ENCODE data around the gene IYD.
A peak's percentile ranks its signal among the peaks of the same experiment; 100 is the strongest.

IYD gene

GRCh38 chr6:150333585-150333941 is 35.2 kb upstream of the IYD start:
- Histone ChIP-seq H2BK15ac (replicated peaks; ENCODE audit: low read depth) (no peak overlapping the region), H3K27me3 (ENCODE audit: insufficient read depth, low read length, poor library complexity) (no peaks in the 10 kb centered on the region), H3K27ac (ENCODE audit: low read depth, low read length) (no peak overlapping the region), H3K9ac (ENCODE audit: low read length) (no peak overlapping the region), H4K8ac (ENCODE audit: low read depth, low read length) (no peak overlapping the region), H3K4me1 (ENCODE audit: control insufficient read depth, low read depth, low read length) (peaks cover 2% of the 10 kb centered on the region), H3K36me3 (ENCODE audit: control insufficient read depth, insufficient read depth, low read length) (no peaks in the 10 kb centered on the region), H2BK120ac (ENCODE audit: low read depth, low read length) (no peak overlapping the region), H2AK5ac (ENCODE audit: low read length) (no peak overlapping the region), H3K23ac (ENCODE audit: low read length) (no peak overlapping the region), H3K56ac (ENCODE audit: low read length) (no peak overlapping the region), H3K18ac (ENCODE audit: low read length) (no peak overlapping the region), H3K79me2 (ENCODE audit: control insufficient read depth, insufficient read depth, low read length) (no peaks in the 10 kb centered on the region), H3K4me3 (ENCODE audit: low read length) (no peak overlapping the region), H3K4me2 (ENCODE audit: low read length) (no peak overlapping the region), H2BK5ac (ENCODE audit: low read length) (no peak overlapping the region), H3K79me1 (ENCODE audit: low read length) (no peaks in the 10 kb centered on the region), H3K4ac (ENCODE audit: low read depth, low read length) (no peak overlapping the region), H4K5ac (ENCODE audit: low read length) (no peak overlapping the region)
- DNase-seq: no peak
- WGBS (ENCODE audit: extremely low coverage, insufficient coverage, low lambda C conversion rate): no CpG with 5 or more reads among the region's 2 CpGs

DNA sequence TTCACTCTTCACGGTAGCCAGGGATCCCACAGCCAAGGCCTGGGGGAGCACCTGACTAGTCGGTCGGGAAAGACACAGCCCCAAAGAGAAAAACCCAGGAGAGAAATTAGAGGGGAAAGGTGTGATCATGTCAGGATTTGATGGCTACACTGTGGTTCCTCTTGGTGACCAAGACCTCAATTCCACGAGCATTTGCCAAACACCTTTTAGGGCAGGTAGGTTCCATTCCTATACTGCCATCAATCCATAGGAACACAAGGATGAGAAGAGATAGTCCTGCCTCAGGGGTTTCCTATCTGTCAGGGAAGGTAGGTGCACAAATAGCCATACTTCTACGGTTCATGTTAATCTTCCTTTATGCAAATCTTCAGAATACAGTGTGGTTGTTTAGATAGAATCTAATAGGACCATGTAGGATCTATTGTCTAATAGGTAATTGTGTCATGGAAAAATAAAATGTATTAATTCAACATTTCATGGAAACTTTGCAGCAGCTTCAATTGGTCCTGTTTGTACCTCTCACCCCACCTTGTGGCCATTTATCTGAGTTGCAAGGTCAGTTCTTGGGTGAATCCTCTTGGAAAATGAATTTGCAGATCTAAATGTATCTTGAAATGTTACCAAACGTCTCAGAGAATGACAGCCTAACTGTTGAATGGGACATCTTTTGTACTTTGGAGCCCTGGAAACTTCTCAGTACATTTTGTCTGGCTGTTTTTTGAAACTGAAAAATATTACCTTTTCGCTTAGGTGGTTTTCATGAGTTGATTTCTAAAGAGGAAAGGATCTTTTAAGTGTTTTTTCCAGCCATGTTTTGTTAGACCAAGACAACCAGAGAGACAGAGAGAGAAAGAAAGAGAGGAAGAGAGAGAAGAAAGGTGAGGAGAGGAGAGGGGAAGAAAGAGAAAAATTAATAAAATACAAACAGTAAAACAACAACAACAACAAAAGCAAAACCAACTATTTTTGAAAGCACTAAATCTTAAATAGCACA is 33.7 kb upstream of the IYD start:
- Histone ChIP-seq H3K79me2 (ENCODE audit: control insufficient read depth, insufficient read depth, low read length) (no peaks in the 10 kb centered on the region), H3K27me3 (ENCODE audit: insufficient read depth, low read length, poor library complexity) (no peaks in the 10 kb centered on the region), H3K9ac (ENCODE audit: low read length) (no peak overlapping the region), H3K4me1 (ENCODE audit: control insufficient read depth, low read depth, low read length) (peaks cover 2% of the 10 kb centered on the region), H3K79me1 (ENCODE audit: low read length) (no peaks in the 10 kb centered on the region), H2BK15ac (replicated peaks; ENCODE audit: low read depth) (no peak overlapping the region), H3K23ac (ENCODE audit: low read length) (no peak overlapping the region), H2BK120ac (ENCODE audit: low read depth, low read length) (no peak overlapping the region), H4K8ac (ENCODE audit: low read depth, low read length) (no peak overlapping the region), H2AK5ac (ENCODE audit: low read length) (no peak overlapping the region), H3K18ac (ENCODE audit: low read length) (no peak overlapping the region), H3K36me3 (ENCODE audit: control insufficient read depth, insufficient read depth, low read length) (no peaks in the 10 kb centered on the region), H3K27ac (ENCODE audit: low read depth, low read length) (no peak overlapping the region), H3K56ac (ENCODE audit: low read length) (no peak overlapping the region), H4K5ac (ENCODE audit: low read length) (no peak overlapping the region), H3K4ac (ENCODE audit: low read depth, low read length) (no peak overlapping the region), H2BK5ac (ENCODE audit: low read length) (no peak overlapping the region), H3K4me2 (ENCODE audit: low read length) (no peak overlapping the region), H3K4me3 (ENCODE audit: low read length) (no peak overlapping the region)
- no CpG with 5 or more reads among the region's 7 CpGs for WGBS (ENCODE audit: extremely low coverage, insufficient coverage, low lambda C conversion rate)
- DNase-seq: peak; percentile 65

DNA sequence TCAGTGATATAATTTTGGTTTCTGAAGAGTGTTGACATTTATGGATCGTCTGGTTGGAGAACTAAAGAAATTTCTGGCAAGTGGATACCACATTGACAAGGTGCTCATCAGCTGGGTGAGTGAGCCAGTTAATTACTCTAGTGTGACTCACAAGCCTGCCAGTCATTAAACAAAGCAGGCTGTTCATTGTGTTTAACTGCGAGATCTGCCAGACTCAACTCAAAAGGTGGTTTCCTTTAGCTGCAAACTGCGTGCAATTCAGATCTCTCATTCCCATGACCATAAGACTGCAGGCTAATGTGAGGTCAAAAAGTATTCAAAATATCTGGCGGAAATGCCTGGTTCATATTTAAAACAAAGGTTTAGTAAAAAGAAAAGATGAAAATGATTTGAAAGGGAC is 32.5 kb upstream of the IYD start:
- DNase-seq: no peak
- no peak overlapping the region for H3K4me2 ChIP-seq (ENCODE audit: low read length)
- WGBS (ENCODE audit: extremely low coverage, insufficient coverage, low lambda C conversion rate): no CpG with 5 or more reads among the region's 4 CpGs
- H3K4ac ChIP-seq (ENCODE audit: low read depth, low read length): no peak overlapping the region
- H3K18ac ChIP-seq (ENCODE audit: low read length): no peak overlapping the region
- no peak overlapping the region for H2BK5ac ChIP-seq (ENCODE audit: low read length)
- H3K79me1 ChIP-seq (ENCODE audit: low read length): no peaks in the 10 kb centered on the region
- no peak overlapping the region for H2AK5ac ChIP-seq (ENCODE audit: low read length)
- no peak overlapping the region for H3K56ac ChIP-seq (ENCODE audit: low read length)
- H2BK15ac ChIP-seq (replicated peaks; ENCODE audit: low read depth): no peak overlapping the region
- H3K27ac ChIP-seq (ENCODE audit: low read depth, low read length): no peak overlapping the region
- no peak overlapping the region for H3K23ac ChIP-seq (ENCODE audit: low read length)
- H3K36me3 ChIP-seq (ENCODE audit: control insufficient read depth, insufficient read depth, low read length): no peaks in the 10 kb centered on the region
- no peak overlapping the region for H3K9ac ChIP-seq (ENCODE audit: low read length)
- no peak overlapping the region for H4K5ac ChIP-seq (ENCODE audit: low read length)
- no peak overlapping the region for H4K8ac ChIP-seq (ENCODE audit: low read depth, low read length)
- no peaks in the 10 kb centered on the region for H3K79me2 ChIP-seq (ENCODE audit: control insufficient read depth, insufficient read depth, low read length)
- no peak overlapping the region for H3K4me3 ChIP-seq (ENCODE audit: low read length)
- peaks cover 2% of the 10 kb centered on the region for H3K4me1 ChIP-seq (ENCODE audit: control insufficient read depth, low read depth, low read length)
- H2BK120ac ChIP-seq (ENCODE audit: low read depth, low read length): no peak overlapping the region
- H3K27me3 ChIP-seq (ENCODE audit: insufficient read depth, low read length, poor library complexity): no peaks in the 10 kb centered on the region

GRCh38 chr6:150336708-150337107 is 32.1 kb upstream of the IYD start:
- Histone ChIP-seq H3K23ac (ENCODE audit: low read length) (no peak overlapping the region), H3K4me3 (ENCODE audit: low read length) (no peak overlapping the region), H2BK5ac (ENCODE audit: low read length) (no peak overlapping the region), H3K27me3 (ENCODE audit: insufficient read depth, low read length, poor library complexity) (no peaks in the 10 kb centered on the region), H4K5ac (ENCODE audit: low read length) (no peak overlapping the region), H3K79me1 (ENCODE audit: low read length) (no peaks in the 10 kb centered on the region), H3K36me3 (ENCODE audit: control insufficient read depth, insufficient read depth, low read length) (no peaks in the 10 kb centered on the region), H3K27ac (ENCODE audit: low read depth, low read length) (no peak overlapping the region), H3K18ac (ENCODE audit: low read length) (no peak overlapping the region), H3K4me1 (ENCODE audit: control insufficient read depth, low read depth, low read length) (no peaks in the 10 kb centered on the region), H3K9ac (ENCODE audit: low read length) (no peak overlapping the region), H4K8ac (ENCODE audit: low read depth, low read length) (no peak overlapping the region), H3K4me2 (ENCODE audit: low read length) (no peak overlapping the region), H2BK120ac (ENCODE audit: low read depth, low read length) (no peak overlapping the region), H2AK5ac (ENCODE audit: low read length) (no peak overlapping the region), H2BK15ac (replicated peaks; ENCODE audit: low read depth) (no peak overlapping the region), H3K79me2 (ENCODE audit: control insufficient read depth, insufficient read depth, low read length) (no peaks in the 10 kb centered on the region), H3K56ac (ENCODE audit: low read length) (no peak overlapping the region), H3K4ac (ENCODE audit: low read depth, low read length) (no peak overlapping the region)
- WGBS (ENCODE audit: extremely low coverage, insufficient coverage, low lambda C conversion rate): no CpG with 5 or more reads among the region's 2 CpGs
- DNase-seq: no peak

- Histone ChIP-seq H3K9ac (ENCODE audit: low read length) (no peak overlapping the region), H4K5ac (ENCODE audit: low read length) (no peak overlapping the region), H2BK120ac (ENCODE audit: low read depth, low read length) (no peak overlapping the region), H2AK5ac (ENCODE audit: low read length) (no peak overlapping the region), H3K4me2 (ENCODE audit: low read length) (no peak overlapping the region), H3K27me3 (ENCODE audit: insufficient read depth, low read length, poor library complexity) (no peaks in the 10 kb centered on the region), H3K79me2 (ENCODE audit: control insufficient read depth, insufficient read depth, low read length) (no peaks in the 10 kb centered on the region), H3K36me3 (ENCODE audit: control insufficient read depth, insufficient read depth, low read length) (no peaks in the 10 kb centered on the region), H3K4ac (ENCODE audit: low read depth, low read length) (no peak overlapping the region), H3K56ac (ENCODE audit: low read length) (no peak overlapping the region), H3K27ac (ENCODE audit: low read depth, low read length) (no peak overlapping the region), H3K18ac (ENCODE audit: low read length) (no peak overlapping the region), H3K79me1 (ENCODE audit: low read length) (no peaks in the 10 kb centered on the region), H4K8ac (ENCODE audit: low read depth, low read length) (no peak overlapping the region), H3K4me3 (ENCODE audit: low read length) (no peak overlapping the region), H2BK5ac (ENCODE audit: low read length) (no peak overlapping the region), H3K4me1 (ENCODE audit: control insufficient read depth, low read depth, low read length) (no peaks in the 10 kb centered on the region), H2BK15ac (replicated peaks; ENCODE audit: low read depth) (no peak overlapping the region), H3K23ac (ENCODE audit: low read length) (no peak overlapping the region)
- DNase-seq: no peak
- WGBS (ENCODE audit: extremely low coverage, insufficient coverage, low lambda C conversion rate): no CpG with 5 or more reads among the region's 2 CpGs
These were observed 26.7 kb upstream of the IYD start for GRCh38 chr6:150342126-150342525.

- Histone ChIP-seq H3K79me2 (ENCODE audit: control insufficient read depth, insufficient read depth, low read length) (no peaks in the 10 kb centered on the region), H2AK5ac (ENCODE audit: low read length) (no peak overlapping the region)
These were observed 25.4 kb upstream of the IYD start for GRCh38 chr6:150343434-150343833.

More at GRCh38 chr6:150343434-150343833, 25.4 kb upstream of the IYD start:
- Histone ChIP-seq H3K4me1 (ENCODE audit: control insufficient read depth, low read depth, low read length) (no peaks in the 10 kb centered on the region), H4K5ac (ENCODE audit: low read length) (no peak overlapping the region), H3K27me3 (ENCODE audit: insufficient read depth, low read length, poor library complexity) (no peaks in the 10 kb centered on the region), H3K79me1 (ENCODE audit: low read length) (no peaks in the 10 kb centered on the region), H4K8ac (ENCODE audit: low read depth, low read length) (no peak overlapping the region), H3K9ac (ENCODE audit: low read length) (no peak overlapping the region), H3K4me3 (ENCODE audit: low read length) (no peak overlapping the region), H3K56ac (ENCODE audit: low read length) (no peak overlapping the region), H3K18ac (ENCODE audit: low read length) (no peak overlapping the region), H3K4ac (ENCODE audit: low read depth, low read length) (no peak overlapping the region), H2BK5ac (ENCODE audit: low read length) (no peak overlapping the region), H3K27ac (ENCODE audit: low read depth, low read length) (no peak overlapping the region), H2BK120ac (ENCODE audit: low read depth, low read length) (no peak overlapping the region), H2BK15ac (replicated peaks; ENCODE audit: low read depth) (no peak overlapping the region), H3K36me3 (ENCODE audit: control insufficient read depth, insufficient read depth, low read length) (no peaks in the 10 kb centered on the region), H3K23ac (ENCODE audit: low read length) (no peak overlapping the region), H3K4me2 (ENCODE audit: low read length) (no peak overlapping the region)
- DNase-seq: no peak

All from mesendoderm (in vitro differentiated cells).